ENCODE measurements around the gene PPM1A.
"Not testable (repeated sequence)": the region's sequence is repeated elsewhere in the genome, so short reads cannot be mapped to it uniquely, and the experiment has no call there.

Gene PPM1A

GRCh38 chr14:60304509-60304908 lies 55.5 kb downstream of the PPM1A start:
- ChIA-PET CTCF (no interaction called here), POLR2A (no interaction called here)
- TF ChIP-seq NFRKB (IDR thresholded peaks at IDR 0.05) (no peak), HDGF (IDR thresholded peaks at IDR 0.05; ENCODE audit: borderline replicate concordance) (no peak), TARDBP (IDR thresholded peaks at IDR 0.05) (no peak)
- no peak for DNase-seq (ENCODE audit: extremely low spot score)

- peak; percentile 27 for DNase-seq (ENCODE audit: extremely low spot score)
Observed at GRCh38 chr14:60309867-60310552, 61.0 kb downstream of the PPM1A start.

GRCh38 chr14:60311417-60311816 lies 62.4 kb downstream of the PPM1A start:
- DNase-seq (ENCODE audit: extremely low spot score), result no peak
- ChIA-PET POLR2A (interaction anchor here (1.5 kb wide), 1 partner anchor 63 kb away, joined by 13 read pairs; the partner anchor contains the start of gene PPM1A), CTCF (no interaction called here)
- TF ChIP-seq SP1 (IDR thresholded peaks at IDR 0.05), result no peak
- TF ChIP-seq ELF4 (IDR thresholded peaks at IDR 0.05), result no peak
- TF ChIP-seq CTBP1 (IDR thresholded peaks at IDR 0.05; ENCODE audit: borderline replicate concordance), result no peak
- no peak for TF ChIP-seq L3MBTL2 (conservative IDR thresholded peaks at IDR 0.05)
- no peak for TF ChIP-seq FOXM1 (IDR thresholded peaks at IDR 0.05; ENCODE audit: borderline replicate concordance)
- TF ChIP-seq NFRKB (IDR thresholded peaks at IDR 0.05), result no peak
- no peak for TF ChIP-seq ZNF384 (IDR thresholded peaks at IDR 0.05)
- TF ChIP-seq LEF1 (IDR thresholded peaks at IDR 0.05; ENCODE audit: borderline replicate concordance), result no peak
- no peak for TF ChIP-seq BHLHE40 (IDR thresholded peaks at IDR 0.05; ENCODE audit: borderline replicate concordance)
- TF ChIP-seq FOXA1 (IDR thresholded peaks at IDR 0.05), result no peak
- TF ChIP-seq PKNOX1 (IDR thresholded peaks at IDR 0.05), result no peak
- no peak for TF ChIP-seq ARNT (IDR thresholded peaks at IDR 0.05)
- TF ChIP-seq SUZ12 (IDR thresholded peaks at IDR 0.05), result no peak
- no peak for TF ChIP-seq TARDBP (IDR thresholded peaks at IDR 0.05)
- no peak for TF ChIP-seq HDGF (IDR thresholded peaks at IDR 0.05; ENCODE audit: borderline replicate concordance)

More at GRCh38 chr14:60309867-60310552, 61.0 kb downstream of the PPM1A start:
- ChIA-PET POLR2A (interaction anchor here (1.1 to 1.5 kb wide), 2 partner anchors 14 to 62 kb away, joined by 3 to 13 read pairs; partner anchors contain the start of gene PPM1A), CTCF (interaction anchor here (1.2 to 1.7 kb wide), 3 partner anchors 18 to 40 kb away, joined by 5 read pairs; no protein-coding TSS in a partner anchor)
- no peak for TF ChIP-seq ARNT (IDR thresholded peaks at IDR 0.05)
- no peak for TF ChIP-seq HDGF (IDR thresholded peaks at IDR 0.05; ENCODE audit: borderline replicate concordance)
- no peak for TF ChIP-seq TARDBP (IDR thresholded peaks at IDR 0.05)
- no peak for TF ChIP-seq BHLHE40 (IDR thresholded peaks at IDR 0.05; ENCODE audit: borderline replicate concordance)
- TF ChIP-seq LEF1 (IDR thresholded peaks at IDR 0.05; ENCODE audit: borderline replicate concordance), result no peak
- TF ChIP-seq ZNF384 (IDR thresholded peaks at IDR 0.05), result no peak
- no peak for TF ChIP-seq ELF4 (IDR thresholded peaks at IDR 0.05)
- no peak for TF ChIP-seq FOXM1 (IDR thresholded peaks at IDR 0.05; ENCODE audit: borderline replicate concordance)
- no peak for TF ChIP-seq SP1 (IDR thresholded peaks at IDR 0.05)
- TF ChIP-seq NFRKB (IDR thresholded peaks at IDR 0.05), result no peak

GRCh38 chr14:60313093-60313492 lies 64.1 kb downstream of the PPM1A start:
- ChIA-PET CTCF (no interaction called here), POLR2A (interaction anchor here (1.2 kb wide), 1 partner anchor 64 kb away, joined by 3 read pairs; the partner anchor contains the start of gene PPM1A)
- TF ChIP-seq NFRKB (IDR thresholded peaks at IDR 0.05) (no peak), SP1 (IDR thresholded peaks at IDR 0.05) (no peak), BHLHE40 (IDR thresholded peaks at IDR 0.05; ENCODE audit: borderline replicate concordance) (no peak), ARNT (IDR thresholded peaks at IDR 0.05) (no peak), L3MBTL2 (conservative IDR thresholded peaks at IDR 0.05) (no peak), ELF4 (IDR thresholded peaks at IDR 0.05) (no peak), SUZ12 (IDR thresholded peaks at IDR 0.05) (no peak)
- DNase-seq (ENCODE audit: extremely low spot score), result no peak

- ChIA-PET POLR2A (interaction anchor here (3.3 kb wide), 1 partner anchor 67 kb away, joined by 10 read pairs; the partner anchor contains the start of gene PPM1A), CTCF (no interaction called here)
- no peak for TF ChIP-seq FOXA1 (IDR thresholded peaks at IDR 0.05)
- TF ChIP-seq L3MBTL2 (conservative IDR thresholded peaks at IDR 0.05), result no peak
- TF ChIP-seq TARDBP (IDR thresholded peaks at IDR 0.05), result no peak
- TF ChIP-seq BHLHE40 (IDR thresholded peaks at IDR 0.05; ENCODE audit: borderline replicate concordance), result no peak
- TF ChIP-seq HDGF (IDR thresholded peaks at IDR 0.05; ENCODE audit: borderline replicate concordance), result no peak
- no peak for DNase-seq (ENCODE audit: extremely low spot score)
Observed at GRCh38 chr14:60315196-60315990, 66.4 kb downstream of the PPM1A start.

GRCh38 chr14:60317609-60318008 lies 68.6 kb downstream of the PPM1A start:
- DNase-seq (ENCODE audit: extremely low spot score), result no peak
- CTCF ChIA-PET, result no interaction called here
- no peak for TF ChIP-seq ARNT (IDR thresholded peaks at IDR 0.05)
- no peak for TF ChIP-seq ELF4 (IDR thresholded peaks at IDR 0.05)
- no peak for TF ChIP-seq HDGF (IDR thresholded peaks at IDR 0.05; ENCODE audit: borderline replicate concordance)
- POLR2A ChIA-PET, result no interaction called here

- POLR2A ChIA-PET; DNase-seq (ENCODE audit: extremely low spot score): not testable (repeated sequence)
- CTCF ChIA-PET, result interaction anchor here (1.2 kb wide), 1 partner anchor 11 kb away, joined by 4 read pairs; no protein-coding TSS in a partner anchor
Observed at GRCh38 chr14:60320860-60321259, 71.8 kb downstream of the PPM1A start.
